GM12878 (cell line): Measurements from ENCODE around the gene GRN. TPM values are rescaled to one million over a fixed set of nuclear protein-coding genes. Genes with fewer than 3 reads are reported as not detected.

Source experiments
- ATAC-seq: fragments of 200-7000 bp; cut with Tn5 transposase; 3 replicates; pipeline ENCODE4 v1.9.1; 2020; ENCODE audit warnings: mild to moderate bottlenecking, moderate library complexity
- BruUV-seq: library from RNA; stranded (reverse); fragments of 400-500 nt; replicated peaks from 2 replicates; lab custom pipeline; 2021; lab: Mats Ljungman, UMichigan
- CTCF ChIA-PET: fragments of 300-600 bp; sonication (Branson Sonifier 250); formaldehyde crosslinking; extraction: SDS; loops from one replicate; lab custom pipeline; 2021; ENCODE audit warnings: inconsistent platforms; lab: Yijun Ruan, JAX
- POLR2A ChIA-PET: fragments of 350-600 bp; formaldehyde crosslinking; extraction: SDS; loops from one replicate; lab custom pipeline; 2021; ENCODE audit warnings: inconsistent platforms; lab: Charles Lee
- RAD21 ChIA-PET: fragments of 300-600 bp; sonication (Branson Sonifier 250); formaldehyde crosslinking; loops from one replicate; lab custom pipeline; 2023; ENCODE audit warnings: antibody characterized with exemption; ENCODE audit not compliant: unreplicated experiment; lab: Charles Lee
- SMC1A ChIA-PET: fragments of 300-600 bp; sonication (Branson Sonifier 250); formaldehyde crosslinking; loops from one replicate; lab custom pipeline; 2023; ENCODE audit not compliant: unreplicated experiment, uncharacterized antibody; lab: Charles Lee
- DNase-seq: peaks from one replicate; pipeline ENCODE4 v3.0.0-alpha.2; 2011; ENCODE audit warnings: low read depth, low spot score
- FAIRE-seq: peaks from 3 replicates; lab custom pipeline; 2011; peaks lifted over from hg19 to GRCh38; lab: Jason Lieb, UNC
- H2AFZ ChIP-seq: 2 replicates; pipeline ENCODE4 v1.6.0; 2011; ENCODE audit warnings: low read depth, low read length, control low read depth; ENCODE audit not compliant: control insufficient read depth
- H3K27ac ChIP-seq: 2 replicates; pipeline ENCODE4 v1.5.1; 2011; ENCODE audit warnings: control low read depth; ENCODE audit not compliant: control insufficient read depth, insufficient read depth
- H3K27me3 ChIP-seq, 2 experiments: replicated peaks in 1 of 2; 2 replicates each; pipeline versions ENCODE4 v1.6.0 to v1.6.1; 2011; ENCODE audit warnings: low read length in 1 of 2; ENCODE audit not compliant: control insufficient read depth in 2 of 2, insufficient read depth in 2 of 2
- H3K36me3 ChIP-seq, 2 experiments: 2 replicates each; pipeline ENCODE4 v1.5.1; 2011; ENCODE audit warnings: low read length in 1 of 2; ENCODE audit not compliant: control insufficient read depth in 2 of 2, insufficient read depth in 2 of 2
- H3K4me1 ChIP-seq: 2 replicates; pipeline ENCODE4 v1.6.1; 2011; ENCODE audit warnings: mild to moderate bottlenecking, low read length, moderate library complexity, mixed read lengths; ENCODE audit not compliant: control insufficient read depth, insufficient read depth
- H3K4me2 ChIP-seq: 2 replicates; pipeline ENCODE4 v1.6.0; 2011; ENCODE audit warnings: control low read depth; ENCODE audit not compliant: control insufficient read depth, insufficient read depth
- H3K4me3 ChIP-seq: fragments of 200-600 bp; sonication (generic); 2 replicates; pipeline ENCODE4 v1.5.1; 2016
- H3K79me2 ChIP-seq: 2 replicates; pipeline ENCODE4 v1.6.0; 2011; ENCODE audit warnings: low read length; ENCODE audit not compliant: control insufficient read depth, insufficient read depth
- H3K9ac ChIP-seq: 2 replicates; pipeline ENCODE4 v1.8.0; 2011; ENCODE audit warnings: low read length, control low read depth, mixed read lengths; ENCODE audit not compliant: control insufficient read depth, insufficient read depth
- H3K9me3 ChIP-seq: replicated peaks from 3 replicates; pipeline ENCODE4 v1.5.1; 2011; ENCODE audit warnings: mild to moderate bottlenecking, low read length; ENCODE audit not compliant: control insufficient read depth, insufficient read depth
- H4K20me1 ChIP-seq: 2 replicates; pipeline ENCODE4 v1.6.0; 2011; ENCODE audit not compliant: control insufficient read depth, insufficient read depth
- BMI1 ChIP-seq: fragments of 450-650 bp; IDR thresholded peaks from 2 replicates; pipeline ENCODE4 v1.6.1; 2016; ENCODE audit warnings: mild to moderate bottlenecking, moderate library complexity, borderline replicate concordance
- CREB1 ChIP-seq: IDR thresholded peaks from 2 replicates; pipeline ENCODE4 v1.6.1; 2012; ENCODE audit warnings: low read depth, mild to moderate bottlenecking, inconsistent platforms
- GATAD2B ChIP-seq: fragments of 450-650 bp; conservative IDR thresholded peaks from 2 replicates; pipeline ENCODE4 v1.6.1; 2017; ENCODE audit warnings: low read depth, mild to moderate bottlenecking, moderate library complexity
- HDGF ChIP-seq: fragments of 450-650 bp; IDR thresholded peaks from 2 replicates; pipeline ENCODE4 v1.6.1; 2016; ENCODE audit warnings: antibody characterized with exemption
- IKZF2 ChIP-seq, 2 experiments: fragments of 450-650 bp; IDR thresholded peaks; 2 replicates each; pipeline ENCODE4 v1.6.1; 2017; ENCODE audit warnings: mild to moderate bottlenecking in 2 of 2, moderate library complexity in 2 of 2
- KDM1A ChIP-seq: fragments of 200-600 bp; sonication (generic); IDR thresholded peaks from 2 replicates; pipeline ENCODE4 v1.6.1; 2016; ENCODE audit warnings: borderline replicate concordance
- PML ChIP-seq: IDR thresholded peaks from 2 replicates; pipeline ENCODE4 v1.6.1; 2012; ENCODE audit warnings: low read length, inconsistent platforms
- POLR2A ChIP-seq: IDR thresholded peaks from 2 replicates; pipeline ENCODE4 v1.6.1; 2011; ENCODE audit warnings: low read depth, mild to moderate bottlenecking, low read length
- RB1 ChIP-seq: fragments of 450-650 bp; formaldehyde crosslinking; IDR thresholded peaks from 2 replicates; pipeline ENCODE4 v1.6.1; 2017; ENCODE audit warnings: mild to moderate bottlenecking, borderline replicate concordance
- REST ChIP-seq: IDR thresholded peaks from 2 replicates; pipeline ENCODE4 v1.6.1; 2012; ENCODE audit warnings: mild to moderate bottlenecking, low read depth, low read length
- SMAD5 ChIP-seq: IDR thresholded peaks from 2 replicates; pipeline ENCODE4 v1.6.1; 2016; ENCODE audit warnings: antibody characterized with exemption, low read depth
- SREBF1 ChIP-seq: IDR thresholded peaks from 2 replicates; pipeline ENCODE4 v1.6.1; 2012; ENCODE audit warnings: mild to moderate bottlenecking, low read length
- TBL1XR1 ChIP-seq: IDR thresholded peaks from 2 replicates; pipeline ENCODE4 v1.6.1; 2012; ENCODE audit warnings: low read depth, low read length, improper control_type of control experiment
- TCF3 ChIP-seq: IDR thresholded peaks from 2 replicates; pipeline ENCODE4 v1.6.1; 2012; ENCODE audit warnings: low read depth, mild to moderate bottlenecking, low read length, borderline replicate concordance; ENCODE audit not compliant: insufficient read depth
- WRNIP1 ChIP-seq: IDR thresholded peaks from 2 replicates; pipeline ENCODE4 v1.6.1; 2011; ENCODE audit warnings: low read depth, low read length, improper control_type of control experiment, borderline replicate concordance
- ZNF592 ChIP-seq: fragments of 450-650 bp; IDR thresholded peaks from 2 replicates; pipeline ENCODE4 v1.6.1; 2017; ENCODE audit warnings: mild to moderate bottlenecking, moderate library complexity
- WGBS: methylation state at CpG from one replicate; pipeline ENCODE4 v1.1.6; 2016; ENCODE audit warnings: low lambda C conversion rate; ENCODE audit not compliant: insufficient replicate concordance, insufficient coverage; ENCODE audit errors: missing lambda C conversion rate; 5-methylcytosine and 5-hydroxymethylcytosine counted together
- in situ Hi-C: fragments of 300-500 bp; cut with MboI; formaldehyde crosslinking; loops from 9 replicates; pipeline ENCODE4 v1.14.3; 2018; ENCODE audit warnings: mixed read lengths
- intact Hi-C: fragments of 100-400 bp; cut with micrococcal nuclease; formaldehyde crosslinking; loops from one replicate; pipeline ENCODE4 v1.14.2; 2022; ENCODE audit not compliant: unreplicated experiment
- polyA plus RNA-seq, 11 experiments: library from polyadenylated mRNA; depleted of rRNA in 4 of 11; unstranded in 6 of 11; stranded (reverse) in 5 of 11; fragments of >200 nt; fragmentation: Nextera tagmentation in 4 of 11; fragmentation: Illumina TruSeq in 1 of 11; extraction: Ambion mirVana in 4 of 11; extraction: Trizol in 1 of 11; gene quantifications; 1 replicate in 1 of 11; 2 replicates in 10 of 11; pipeline versions ENCODE4 v1.2.1 to v1.2.3, GENCODE V29; 2011 to 2016; ENCODE audit warnings: inconsistent platforms in 2 of 11, missing spikeins in 2 of 11, low read depth in 1 of 11
- total RNA-seq, 4 experiments: library from RNA; depleted of rRNA in 3 of 4; stranded (reverse); fragments of >200 nt in 3 of 4; fragmentation: Illumina TruSeq in 1 of 4; extraction: Trizol in 1 of 4; gene quantifications; 2 replicates each; pipeline versions ENCODE4 v1.2.1 to v1.2.3, GENCODE V29; 2013 to 2021

GRN gene
- total and polyA plus RNA-seq, 10 of the 15 experiments (the other 5 are each of a cell fraction or from before 2014, with no cell fraction given): 22.3 to 389 (median 139) TPM

GRCh38 chr17:44318077-44318892 is 26.8 kb upstream of the GRN start:
- RAD21 ChIA-PET: no interaction called here
- TF ChIP-seq WRNIP1 (no peak), SMAD5 (peak; percentile 64; the same call in 1 of the 2 replicates), HDGF (no peak), POLR2A (peak; percentile 56; the same call in 1 of the 2 replicates), PML (0 out of 2 replicates have a peak, but pooled peaks have one; percentile 34), GATAD2B (no peak), CREB1 (no peak), REST (no peak), ZNF592 (no peak), RB1 (no peak), TBL1XR1 (no peak), KDM1A (no peak), BMI1 (no peak), TCF3 (no peak), IKZF2 (IDR thresholded peaks at IDR 0.05) (no peak), SREBF1 (no peak)

More at GRCh38 chr17:44318077-44318892, 26.8 kb upstream of the GRN start:
- Histone ChIP-seq H3K4me2 (no peak overlapping the region), H4K20me1 (0 out of 2 replicates have a peak, but pooled peaks cover 2% of the 10 kb centered on the region), H2AFZ (no peak overlapping the region), H3K4me3 (no peak overlapping the region), H3K27me3 (peaks cover 4 to 14% of the 10 kb centered on the region in 2 experiments; a peak in 3 of 4 replicates), H3K9me3 (no peaks in the 10 kb centered on the region), H3K27ac (no peak overlapping the region), H3K36me3 (peaks cover 8 to 19% of the 10 kb centered on the region in 2 experiments; a peak in 3 of 4 replicates), H3K9ac (no peak overlapping the region), H3K79me2 (peaks cover 3% of the 10 kb centered on the region; the same call in 1 of the 2 replicates), H3K4me1 (peaks cover 14% of the 10 kb centered on the region)
- in situ Hi-C loops (no loop called here), intact Hi-C loops (no loop called here)
- DNase-seq: no peak
- no peak for FAIRE-seq
- ChIA-PET POLR2A (no interaction called here), CTCF (interaction anchor here (1.9 kb wide), 1 partner anchor 108 kb away, joined by 7 read pairs; no protein-coding TSS in a partner anchor), SMC1A (interaction anchor here (1.7 to 2.0 kb wide), 2 partner anchors 9 to 108 kb away, joined by 5 read pairs; no protein-coding TSS in a partner anchor)
- ATAC-seq: no peak
- WGBS: 91% methylated on average over 15 of the region's 15 CpGs
- no TSS peak for BruUV-seq
